ENCODE measurements around the gene PIR.
A peak's percentile ranks its signal among the peaks of the same experiment; 100 is the strongest.

Gene PIR

GRCh38 chrX:15497865-15498264 is 4.7 kb upstream of the PIR start:
- DNase-seq (ENCODE audit: low spot score), result peak; percentile 74
- peak; percentile 75 for TF ChIP-seq CTCF (IDR thresholded peaks at IDR 0.05; ENCODE audit: extremely low read depth, insufficient read depth, missing control alignments)
- in situ Hi-C loops (cut with MboI; ENCODE audit: low pct_unique_long_range_greater_than_20kb, low sequenced_read_pairs, unreplicated experiment), result loop anchor here (25.0 kb wide), 1 partner anchor 164 kb away; the partner anchor contains the start of gene CLTRN

- DNase-seq (ENCODE audit: low spot score), result no peak
- no peak for TF ChIP-seq CTCF (IDR thresholded peaks at IDR 0.05; ENCODE audit: extremely low read depth, insufficient read depth, missing control alignments)
- in situ Hi-C loops (cut with MboI; ENCODE audit: low pct_unique_long_range_greater_than_20kb, low sequenced_read_pairs, unreplicated experiment), result loop anchor here (25.0 kb wide), 1 partner anchor 165 kb away; the partner anchor contains the start of gene CLTRN
These were observed 3.7 kb upstream of the PIR start for GRCh38 chrX:15496824-15497223.

- TF ChIP-seq CTCF (IDR thresholded peaks at IDR 0.05; ENCODE audit: extremely low read depth, insufficient read depth, missing control alignments), result no peak
- no peak for DNase-seq (ENCODE audit: low spot score)
- in situ Hi-C loops (cut with MboI; ENCODE audit: low pct_unique_long_range_greater_than_20kb, low sequenced_read_pairs, unreplicated experiment), result loop anchor here (25.0 kb wide), 1 partner anchor 166 kb away; the partner anchor contains the start of gene CLTRN
These were observed 2.7 kb upstream of the PIR start for GRCh38 chrX:15495801-15496200.

- in situ Hi-C loops (cut with MboI; ENCODE audit: low pct_unique_long_range_greater_than_20kb, low sequenced_read_pairs, unreplicated experiment), result loop anchor here (25.0 kb wide), 1 partner anchor 170 kb away; the partner anchor contains the start of gene CLTRN
- no peak for DNase-seq (ENCODE audit: low spot score)
- TF ChIP-seq CTCF (IDR thresholded peaks at IDR 0.05; ENCODE audit: extremely low read depth, insufficient read depth, missing control alignments), result no peak
These were observed 664 bp downstream of the PIR start for GRCh38 chrX:15492469-15492868.

GRCh38 chrX:15483891-15484290 is 9.2 kb downstream of the PIR start:
- DNase-seq (ENCODE audit: low spot score), result no peak
- in situ Hi-C loops (cut with MboI; ENCODE audit: low pct_unique_long_range_greater_than_20kb, low sequenced_read_pairs, unreplicated experiment), result loop anchor here (25.0 kb wide), 1 partner anchor 178 kb away; the partner anchor contains the start of gene CLTRN
- no peak for TF ChIP-seq CTCF (IDR thresholded peaks at IDR 0.05; ENCODE audit: extremely low read depth, insufficient read depth, missing control alignments)

GRCh38 chrX:15475486-15475885 is 17.6 kb downstream of the PIR start:
- in situ Hi-C loops (cut with MboI; ENCODE audit: low pct_unique_long_range_greater_than_20kb, low sequenced_read_pairs, unreplicated experiment), result loop anchor here (25.0 kb wide), 1 partner anchor 187 kb away; the partner anchor contains the start of gene CLTRN
- no peak for TF ChIP-seq CTCF (IDR thresholded peaks at IDR 0.05; ENCODE audit: extremely low read depth, insufficient read depth, missing control alignments)
- no peak for DNase-seq (ENCODE audit: low spot score)

Measured in GM13977 (cell line).